Measurements from ENCODE around the gene USP6.
"Not testable (repeated sequence)": the region's sequence is repeated elsewhere in the genome, so short reads cannot be mapped to it uniquely, and the experiment has no call there.

Gene USP6
- total RNA-seq = 0 to 4.5 (median 0.15) reads per million in 17 experiments

GRCh38 chr17:5115673-5116651 is at the start of gene USP6:
Gene USP6 (plus strand): TSS chr17:5116032. CDS start chr17:5130368, 14,336 bp downstream.
- DNase-seq = no peak

- DNase-seq = peak in 2 of 4 experiments; percentile 51 to 62
Measured at GRCh38 chr17:5068236-5068635, 47.6 kb upstream of the USP6 start.

- no peak for DNase-seq
Measured at GRCh38 chr17:5069724-5070123, 46.1 kb upstream of the USP6 start.

- not testable (repeated sequence) for DNase-seq
Measured at GRCh38 chr17:5075472-5075871, 40.4 kb upstream of the USP6 start.

DNA sequence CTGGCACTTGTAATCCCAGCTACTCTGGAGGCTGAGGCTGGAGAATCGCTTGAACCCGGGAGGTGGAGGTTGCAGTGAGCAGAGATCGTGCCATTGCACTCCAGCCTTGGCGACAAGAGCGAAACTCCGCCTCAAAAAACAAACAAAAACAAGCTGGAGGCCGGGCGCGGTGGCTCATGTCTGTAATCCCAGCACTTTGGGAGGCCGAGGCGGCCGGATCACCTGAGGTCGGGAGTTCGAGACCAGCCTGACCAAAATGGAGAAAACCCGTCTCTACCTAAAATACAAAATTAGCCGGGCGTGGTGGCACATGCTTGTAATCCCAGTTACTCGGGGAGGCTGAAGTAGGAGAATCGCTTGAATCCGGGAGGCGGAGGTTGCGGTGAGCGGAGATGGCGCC is 38.6 kb upstream of the USP6 start:
- not testable (repeated sequence) for DNase-seq

DNA sequence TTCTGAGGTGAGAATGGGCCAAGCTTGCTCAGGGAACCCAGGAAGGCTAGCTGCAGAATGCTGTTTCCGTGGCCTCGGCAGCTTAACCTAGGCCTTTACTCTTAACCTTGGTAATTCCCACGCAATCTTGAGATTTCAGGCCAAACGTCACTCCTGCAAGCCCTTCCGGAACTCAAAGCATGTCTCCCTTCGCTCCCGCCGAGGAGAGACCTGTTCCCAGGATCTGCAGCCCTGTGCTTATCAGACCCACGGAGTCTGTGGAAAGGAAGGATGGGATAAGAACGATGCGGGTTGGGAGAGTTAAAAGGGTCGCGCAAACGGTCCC is 38.1 kb upstream of the USP6 start:
- no peak for DNase-seq

GRCh38 chr17:5078106-5079028 is 37.5 kb upstream of the USP6 start, which contains the start of gene ZFP3:
Gene ZFP3 (plus strand): TSS chr17:5078467. CDS start chr17:5091505, 13,038 bp downstream.
- peak; percentile 80 to 92 (median 87) for DNase-seq

GRCh38 chr17:5080591-5080990 is 35.2 kb upstream of the USP6 start:
- DNase-seq = no peak

- no peak for DNase-seq
Measured at GRCh38 chr17:5092218-5093010, 23.4 kb upstream of the USP6 start.

- peak in 3 of 4 experiments; percentile 11 to 51 (median 37) for DNase-seq
Measured at GRCh38 chr17:5096731-5097100, 19.1 kb upstream of the USP6 start.

DNA sequence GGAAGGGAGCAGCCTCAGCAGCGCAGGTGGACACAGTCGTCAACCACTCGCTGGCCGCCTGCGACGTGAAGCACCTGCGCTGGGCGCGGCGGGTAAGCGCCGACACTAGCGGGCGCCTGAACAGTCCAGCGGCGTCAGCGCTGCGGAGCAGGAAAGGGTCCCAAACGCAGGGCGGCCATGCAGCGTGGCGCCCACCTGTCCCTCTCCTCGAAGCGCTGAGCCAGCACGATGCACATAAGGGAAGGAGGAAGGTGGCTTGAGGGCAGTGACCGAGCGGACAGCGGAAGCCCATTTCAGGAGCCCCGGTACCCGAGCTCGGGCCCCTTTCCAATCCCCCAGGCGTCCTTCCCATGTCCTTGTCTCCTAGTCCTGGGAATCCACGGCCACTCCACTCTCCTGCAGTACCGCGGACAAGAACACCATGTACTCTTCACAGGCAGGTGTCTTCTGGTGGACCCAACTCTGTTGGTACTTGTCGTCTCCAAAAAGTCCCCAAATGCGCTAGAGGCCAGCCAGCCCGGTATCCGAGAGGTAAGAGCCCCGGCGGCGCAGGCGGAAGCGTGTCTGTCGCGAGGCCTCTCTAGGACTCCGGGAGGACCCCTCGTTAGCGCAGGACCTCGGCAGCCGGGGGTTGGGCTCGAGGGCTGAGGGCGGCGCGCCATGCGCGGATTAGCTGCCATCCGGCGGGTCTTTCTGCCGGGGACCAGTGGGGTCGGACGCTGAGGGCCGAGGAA is 18.6 kb upstream of the USP6 start:
- DNase-seq = peak in 1 of 4 experiments; percentile 18

DNA sequence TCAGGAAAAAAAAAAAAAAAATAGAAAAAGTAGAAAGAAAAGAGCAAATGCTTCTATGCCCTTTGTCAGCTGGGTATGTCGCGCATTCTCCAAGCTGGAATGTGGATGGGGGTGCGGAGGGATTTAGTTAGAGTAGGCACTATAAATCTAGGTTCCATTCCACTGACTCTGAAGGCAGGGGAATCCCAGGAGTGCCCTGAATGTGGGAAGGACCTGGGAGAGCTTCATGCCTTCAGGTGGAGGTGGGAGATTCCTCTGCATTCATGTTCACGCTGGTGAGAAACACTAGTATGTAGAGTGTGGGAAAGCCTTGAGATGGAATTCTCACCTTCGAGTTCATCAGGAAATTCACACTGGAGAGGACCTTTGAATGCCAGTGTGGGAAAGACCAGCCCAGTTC is 16.6 kb upstream of the USP6 start:
- no peak for DNase-seq

GRCh38 chr17:5100832-5101231 is 15.0 kb upstream of the USP6 start:
- no peak for DNase-seq

GRCh38 chr17:5110816-5111215 is 5.0 kb upstream of the USP6 start:
- DNase-seq = peak; percentile 12 to 49 (median 30)

DNA sequence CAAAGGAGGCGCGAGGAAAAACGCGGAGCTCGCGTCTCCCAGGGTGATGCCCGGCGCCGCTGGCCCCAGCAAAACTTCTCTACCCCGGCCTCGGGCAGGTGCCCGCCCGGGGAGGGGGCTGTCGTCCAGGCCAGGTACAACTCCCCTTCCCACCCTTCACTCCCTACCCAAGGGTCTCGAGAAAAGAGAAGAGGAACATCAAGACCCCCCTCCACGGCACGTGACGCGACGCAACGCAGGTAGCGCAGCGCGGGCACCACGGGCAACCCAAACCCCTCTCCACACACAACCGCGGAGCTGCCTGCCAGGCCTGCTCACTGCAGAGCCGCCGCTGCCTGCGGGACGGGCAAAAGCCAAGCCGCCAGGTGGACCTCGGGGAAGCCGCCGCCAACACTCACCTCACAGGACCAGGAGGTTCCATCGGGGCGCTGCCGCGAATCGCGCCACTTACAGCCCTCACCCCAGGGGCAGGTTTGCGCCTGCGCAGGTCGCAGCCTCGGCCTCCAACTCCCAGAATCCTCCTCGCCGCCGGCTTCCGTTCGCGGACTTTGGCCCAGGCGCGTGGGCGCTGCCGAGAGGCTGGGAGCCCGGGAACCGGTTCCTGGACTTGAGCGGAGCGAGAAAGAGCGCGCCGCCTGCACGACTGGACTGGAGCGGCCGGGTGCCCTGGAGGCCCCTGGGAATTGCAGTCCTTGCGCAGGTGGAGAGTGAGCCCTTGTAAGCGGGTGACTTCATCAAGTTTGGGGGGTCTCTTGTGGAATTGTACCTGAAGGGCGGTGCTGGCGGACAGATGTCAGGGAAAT is 4.2 kb upstream of the USP6 start, which contains the start of gene ZNF232:
Gene ZNF232, minus strand, starts transcription at position 477 of the 803 bp plus-strand sequence. Its CDS starts 56 bp downstream, at position 421.
- peak; percentile 97 to 99 (median 98) for DNase-seq

DNA sequence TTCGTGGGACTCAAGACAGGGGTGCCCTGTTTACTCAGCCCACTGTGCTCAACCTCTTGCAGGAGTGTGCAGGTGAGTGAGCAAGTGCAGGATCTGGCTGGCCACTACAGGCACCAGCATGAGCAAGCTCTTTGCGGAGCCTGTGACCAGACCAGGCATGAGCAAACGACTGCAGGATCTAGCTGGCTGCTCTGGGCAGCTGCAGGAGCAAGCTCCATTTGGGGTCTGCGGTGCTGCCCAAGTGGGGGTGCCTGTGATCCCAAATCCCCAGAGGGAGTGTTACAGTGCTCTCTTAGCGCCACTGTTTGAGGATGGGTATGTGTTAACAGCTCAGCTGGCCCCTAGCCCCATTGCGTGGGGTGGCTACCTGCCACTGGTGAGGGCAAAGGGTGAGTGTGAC is 2.4 kb downstream of the USP6 start:
- no peak for DNase-seq

DNA sequence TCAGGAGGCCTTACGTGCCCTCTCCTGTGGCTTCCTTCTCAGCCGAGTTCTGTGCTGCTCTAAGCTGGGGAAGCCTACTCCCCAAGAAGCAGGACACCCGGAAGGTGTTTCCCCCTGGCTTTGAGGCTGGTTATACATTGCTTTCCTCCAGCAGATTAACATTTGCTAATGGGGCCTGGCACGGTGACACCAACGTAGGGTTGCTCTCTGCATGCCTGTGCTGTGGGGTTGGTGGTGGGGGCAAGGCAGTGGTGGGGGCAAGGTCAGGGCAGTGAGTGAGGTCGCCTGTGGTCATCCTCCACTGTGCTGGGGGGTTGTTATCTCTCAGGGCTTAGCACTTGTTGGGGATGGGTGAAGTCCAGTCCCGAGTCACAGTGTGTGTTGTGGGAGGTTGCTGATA is 4.2 kb downstream of the USP6 start:
- no peak for DNase-seq

DNA sequence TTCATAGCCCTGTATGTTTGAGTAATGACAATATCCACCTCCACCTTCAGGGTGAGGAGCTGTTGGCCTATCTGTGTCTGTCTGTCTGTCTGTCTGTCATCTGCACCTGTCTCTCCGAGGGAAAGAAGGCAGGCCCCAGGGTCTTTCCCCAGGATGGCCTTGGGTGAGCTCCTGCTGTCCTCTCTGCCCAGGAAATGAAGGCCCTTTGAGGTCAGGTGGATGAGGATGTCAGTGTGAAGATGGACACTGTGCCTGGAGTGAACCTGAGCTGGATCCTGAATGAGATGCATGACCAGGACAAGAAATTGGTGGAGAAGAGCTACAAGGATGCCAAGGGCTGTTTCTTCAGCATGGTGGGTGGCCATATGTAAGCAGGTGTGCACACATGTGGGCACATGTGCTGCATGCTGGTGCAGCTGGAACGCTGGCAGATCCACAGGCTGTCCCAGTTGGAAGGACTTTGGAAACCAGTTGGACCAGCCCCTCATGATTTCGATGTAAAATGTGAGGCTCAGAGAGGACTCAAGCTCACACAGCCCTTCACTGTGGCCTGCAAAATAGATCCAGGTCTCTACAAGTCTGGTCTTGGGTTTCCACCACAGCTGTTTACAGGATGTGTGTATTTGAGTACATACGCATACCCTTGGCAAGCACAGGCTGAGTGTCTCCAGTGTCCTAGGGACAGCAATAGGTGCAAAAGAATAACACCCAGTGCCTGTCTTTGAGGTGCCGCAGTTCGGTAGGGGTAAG is 4.8 kb downstream of the USP6 start:
- DNase-seq = not testable (repeated sequence)

GRCh38 chr17:5121186-5121841 is 5.5 kb downstream of the USP6 start:
- no peak for DNase-seq

Data from suppressor macrophage (primary cell).